GM10266 (cell line): Measurements from ENCODE around the gene TADA2A.

Experiments
- DNase-seq: peaks from one replicate; pipeline ENCODE4 v3.0.0; 2012; ENCODE audit errors: extremely low spot score
- TF ChIP-seq, protein P1 (sequence below): IDR thresholded peaks from 2 replicates; pipeline ENCODE4 v1.5.1; 2012; ENCODE audit warnings: mild to moderate bottlenecking, low read depth; ENCODE audit not compliant: control insufficient read depth, insufficient read depth; ENCODE audit errors: missing control alignments

The TADA2A gene

DNA sequence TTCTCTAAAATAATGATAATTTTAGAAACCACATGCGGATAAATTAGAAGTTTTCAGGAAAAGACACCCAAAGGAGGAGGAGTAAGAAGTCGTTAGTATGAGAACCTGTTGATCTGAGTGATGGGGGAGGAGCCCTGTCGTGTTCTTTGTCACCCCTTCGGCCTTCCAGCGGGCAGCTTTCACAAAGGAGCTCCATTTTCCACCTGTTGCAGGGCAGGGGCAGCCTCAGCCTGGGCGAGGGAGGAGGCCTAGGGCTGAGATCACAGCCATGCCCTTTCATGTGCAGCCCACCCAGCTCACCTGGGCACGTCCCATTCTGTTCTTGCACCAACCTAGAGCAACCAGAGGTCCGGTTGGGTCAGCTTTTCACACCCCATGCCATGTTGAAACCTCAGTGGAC, 88.3 kb downstream of the TADA2A start:
- TF ChIP-seq, protein P1, sequence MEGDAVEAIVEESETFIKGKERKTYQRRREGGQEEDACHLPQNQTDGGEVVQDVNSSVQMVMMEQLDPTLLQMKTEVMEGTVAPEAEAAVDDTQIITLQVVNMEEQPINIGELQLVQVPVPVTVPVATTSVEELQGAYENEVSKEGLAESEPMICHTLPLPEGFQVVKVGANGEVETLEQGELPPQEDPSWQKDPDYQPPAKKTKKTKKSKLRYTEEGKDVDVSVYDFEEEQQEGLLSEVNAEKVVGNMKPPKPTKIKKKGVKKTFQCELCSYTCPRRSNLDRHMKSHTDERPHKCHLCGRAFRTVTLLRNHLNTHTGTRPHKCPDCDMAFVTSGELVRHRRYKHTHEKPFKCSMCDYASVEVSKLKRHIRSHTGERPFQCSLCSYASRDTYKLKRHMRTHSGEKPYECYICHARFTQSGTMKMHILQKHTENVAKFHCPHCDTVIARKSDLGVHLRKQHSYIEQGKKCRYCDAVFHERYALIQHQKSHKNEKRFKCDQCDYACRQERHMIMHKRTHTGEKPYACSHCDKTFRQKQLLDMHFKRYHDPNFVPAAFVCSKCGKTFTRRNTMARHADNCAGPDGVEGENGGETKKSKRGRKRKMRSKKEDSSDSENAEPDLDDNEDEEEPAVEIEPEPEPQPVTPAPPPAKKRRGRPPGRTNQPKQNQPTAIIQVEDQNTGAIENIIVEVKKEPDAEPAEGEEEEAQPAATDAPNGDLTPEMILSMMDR = no peak
- DNase-seq = no peak

DNA sequence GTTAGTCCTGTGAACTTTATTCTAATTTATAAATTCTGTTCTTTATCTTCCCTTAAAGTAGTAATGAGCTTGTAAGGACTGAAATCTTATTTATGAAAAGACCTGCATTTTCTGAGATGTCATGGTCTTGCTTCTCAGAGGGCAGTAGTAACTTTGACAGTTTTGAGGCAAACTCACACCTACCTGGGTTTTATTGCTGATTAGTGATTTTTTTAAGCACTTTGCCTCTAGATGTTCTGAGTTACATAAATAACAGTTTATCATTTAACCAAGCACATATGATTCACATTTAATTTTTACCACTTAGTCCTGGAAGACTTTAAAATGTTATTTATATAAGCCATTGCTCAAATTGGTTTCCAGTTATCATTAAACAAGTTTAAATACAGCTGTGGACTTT, 93.7 kb downstream of the TADA2A start:
- no peak for DNase-seq
- TF ChIP-seq, protein P1 = no peak

DNA sequence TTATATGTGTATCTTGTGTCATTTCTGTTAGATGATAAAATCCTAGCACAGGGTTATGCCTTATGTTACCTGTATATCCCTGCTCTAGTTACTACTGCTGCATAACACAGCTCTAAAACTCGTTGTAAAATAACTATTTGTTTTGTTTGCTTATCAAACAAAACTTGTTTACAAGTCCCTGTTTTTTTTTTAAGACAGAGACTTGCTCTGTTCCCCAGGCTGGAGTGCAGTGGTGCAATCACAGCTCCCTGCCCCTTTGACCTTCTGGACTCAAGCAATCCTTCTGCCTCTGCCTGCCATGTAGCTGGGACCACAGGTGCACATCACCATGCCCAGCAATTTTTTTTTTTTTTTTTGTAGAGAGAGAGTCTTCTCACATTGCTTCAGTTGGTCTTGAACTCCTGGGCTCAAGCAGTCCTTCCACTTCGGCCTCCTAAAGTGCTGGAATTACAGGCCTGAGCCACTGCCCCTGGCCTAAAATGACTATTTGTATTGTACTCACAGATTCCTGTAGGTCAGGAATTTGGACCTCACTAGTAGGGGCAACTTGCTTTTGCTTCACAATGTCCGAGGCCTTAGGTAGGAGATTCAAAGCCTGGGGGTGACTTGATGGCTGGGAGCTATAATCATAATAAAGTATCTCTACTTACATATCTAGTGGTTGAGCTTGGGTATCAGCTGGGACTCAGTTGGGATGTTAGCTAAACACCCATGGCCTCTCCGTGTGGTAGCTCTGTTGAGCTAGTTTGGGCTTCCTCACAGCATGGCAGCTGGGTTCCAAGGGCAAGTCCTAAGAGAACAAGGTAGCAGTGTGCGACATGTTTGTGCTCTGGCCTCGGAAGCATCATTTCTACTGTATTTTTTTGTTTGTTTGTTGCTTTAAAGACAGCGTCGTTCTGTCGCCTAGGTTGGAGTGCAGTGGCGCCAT, 95.6 kb downstream of the TADA2A start:
- TF ChIP-seq, protein P1 = no peak
- DNase-seq = no peak

DNA sequence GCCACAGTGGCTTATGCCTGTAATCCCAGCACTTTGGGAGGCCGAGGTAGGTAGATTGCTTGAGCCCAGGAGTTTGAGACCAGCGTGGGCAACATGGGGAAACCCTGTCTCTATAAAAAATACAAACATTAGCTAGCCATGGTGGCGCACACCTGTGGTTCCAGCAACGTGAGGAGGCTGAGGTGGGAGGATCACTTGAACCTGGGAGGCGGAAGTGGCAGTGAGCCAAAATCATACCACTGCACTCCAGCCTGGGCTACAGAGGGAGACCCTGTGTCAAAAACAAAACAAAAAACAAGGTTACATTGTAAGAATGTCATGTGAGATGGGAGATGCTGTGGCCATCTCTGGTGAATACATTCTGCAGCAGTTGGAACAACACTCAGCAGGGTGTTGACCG, 96.5 kb downstream of the TADA2A start:
- TF ChIP-seq, protein P1 = no peak
- no peak for DNase-seq

DNA sequence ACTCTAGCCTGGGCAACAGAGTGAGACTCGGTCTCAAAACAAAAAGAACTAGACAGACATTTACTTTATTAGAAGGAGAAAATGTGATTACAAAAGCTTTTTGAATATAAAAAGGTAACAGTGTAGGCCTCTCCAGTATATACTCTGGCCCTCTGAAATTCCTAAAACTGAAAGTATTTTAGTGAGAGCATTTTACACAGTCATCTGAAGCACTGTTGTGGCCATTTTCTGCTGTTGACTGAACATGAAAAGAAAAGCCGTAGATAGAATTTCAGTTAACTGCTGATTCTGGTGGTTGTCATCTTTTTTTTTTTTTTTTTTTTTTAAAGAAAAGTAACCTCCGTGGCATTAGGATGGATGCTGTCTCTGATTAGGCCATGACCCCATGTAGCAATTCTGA, 98.6 kb downstream of the TADA2A start:
- no peak for DNase-seq
- TF ChIP-seq, protein P1 = no peak

DNA sequence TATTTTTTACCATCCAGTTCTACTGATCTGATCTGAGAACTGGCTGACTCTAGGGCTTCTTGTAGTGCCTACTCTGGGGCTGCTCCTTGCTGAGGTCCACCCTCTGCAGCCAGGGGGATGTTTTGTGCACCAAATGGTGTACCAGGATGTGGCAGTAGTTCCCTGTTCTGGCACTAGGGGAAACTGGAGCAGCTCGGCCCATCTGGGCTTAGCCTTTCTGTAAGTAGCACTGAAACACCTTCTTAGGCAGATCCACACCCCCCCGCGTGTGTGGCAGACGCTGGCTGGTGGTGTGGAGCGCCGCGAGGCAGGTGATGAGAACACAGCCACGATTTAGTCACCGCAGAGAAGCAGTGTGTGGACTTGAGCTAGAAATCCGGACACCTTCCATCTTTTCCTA, 100.0 kb downstream of the TADA2A start:
- DNase-seq = no peak
- TF ChIP-seq, protein P1 = no peak

DNA sequence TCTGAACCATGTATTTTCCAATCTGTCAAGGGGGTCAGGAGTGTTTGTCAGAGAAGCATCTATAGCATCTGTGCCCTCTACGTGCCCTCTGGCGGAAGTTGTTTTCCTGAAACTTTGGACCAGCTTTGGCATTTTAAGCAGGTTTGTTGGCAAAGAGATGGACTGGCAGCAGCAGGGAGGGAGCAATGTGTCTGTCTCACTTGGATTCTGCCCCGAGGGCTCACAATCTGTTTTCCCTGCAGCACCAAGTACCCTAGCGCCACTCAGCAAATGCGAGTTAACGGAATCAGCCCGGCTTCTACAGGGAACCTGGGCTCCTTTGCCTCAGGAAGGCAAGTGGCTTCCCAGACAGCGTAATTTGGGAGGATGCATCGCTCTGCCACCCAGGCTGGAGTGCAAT, 100.4 kb downstream of the TADA2A start:
- DNase-seq = no peak
- TF ChIP-seq, protein P1 = no peak
